Epithelial cell of esophagus (primary cell): ENCODE results near the gene GRK3.
A peak's percentile ranks its signal among the peaks of the same experiment; 100 is the strongest.
"Not testable (repeated sequence)": the region's sequence is repeated elsewhere in the genome, so short reads cannot be mapped to it uniquely, and the experiment has no call there.

ENCODE experiments used
- DNase-seq: peaks from one replicate; pipeline ENCODE4 v3.0.0; 2010; ENCODE audit warnings: low read depth
- H3K4me3 ChIP-seq: 2 replicates; pipeline ENCODE4 v1.5.1; 2011; ENCODE audit warnings: mild to moderate bottlenecking, low read length, control low read depth
- TF ChIP-seq, protein P1 (sequence below): IDR thresholded peaks from 2 replicates; pipeline ENCODE4 v1.5.1; 2011; ENCODE audit warnings: low read depth, mild to moderate bottlenecking, low read length, control low read depth, inconsistent platforms; ENCODE audit not compliant: insufficient read depth; ENCODE audit errors: missing control alignments

Gene GRK3

DNA sequence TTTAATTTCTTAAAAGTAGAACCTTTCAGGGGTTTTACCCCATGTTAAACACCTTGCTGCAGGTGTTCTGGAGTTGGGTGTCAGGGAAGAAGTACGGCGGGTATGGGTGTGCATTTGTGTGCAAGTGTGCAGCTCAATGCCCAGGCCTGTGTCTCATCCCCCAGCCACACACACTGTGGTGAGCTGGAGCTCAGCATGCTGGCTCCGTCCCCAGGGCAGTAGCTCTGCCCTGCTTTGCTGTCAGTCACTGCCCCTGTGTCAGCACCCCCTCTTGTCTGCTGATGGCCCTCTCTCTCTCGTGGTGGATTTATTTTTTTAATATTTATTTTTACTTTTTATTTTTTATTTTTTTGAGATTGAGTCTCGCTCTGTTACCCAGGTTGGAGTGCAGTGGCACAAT, 141.7 kb downstream of the GRK3 start:
- H3K4me3 ChIP-seq, result no peak overlapping the region
- TF ChIP-seq, protein P1, sequence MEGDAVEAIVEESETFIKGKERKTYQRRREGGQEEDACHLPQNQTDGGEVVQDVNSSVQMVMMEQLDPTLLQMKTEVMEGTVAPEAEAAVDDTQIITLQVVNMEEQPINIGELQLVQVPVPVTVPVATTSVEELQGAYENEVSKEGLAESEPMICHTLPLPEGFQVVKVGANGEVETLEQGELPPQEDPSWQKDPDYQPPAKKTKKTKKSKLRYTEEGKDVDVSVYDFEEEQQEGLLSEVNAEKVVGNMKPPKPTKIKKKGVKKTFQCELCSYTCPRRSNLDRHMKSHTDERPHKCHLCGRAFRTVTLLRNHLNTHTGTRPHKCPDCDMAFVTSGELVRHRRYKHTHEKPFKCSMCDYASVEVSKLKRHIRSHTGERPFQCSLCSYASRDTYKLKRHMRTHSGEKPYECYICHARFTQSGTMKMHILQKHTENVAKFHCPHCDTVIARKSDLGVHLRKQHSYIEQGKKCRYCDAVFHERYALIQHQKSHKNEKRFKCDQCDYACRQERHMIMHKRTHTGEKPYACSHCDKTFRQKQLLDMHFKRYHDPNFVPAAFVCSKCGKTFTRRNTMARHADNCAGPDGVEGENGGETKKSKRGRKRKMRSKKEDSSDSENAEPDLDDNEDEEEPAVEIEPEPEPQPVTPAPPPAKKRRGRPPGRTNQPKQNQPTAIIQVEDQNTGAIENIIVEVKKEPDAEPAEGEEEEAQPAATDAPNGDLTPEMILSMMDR, result no peak
- no peak for DNase-seq

DNA sequence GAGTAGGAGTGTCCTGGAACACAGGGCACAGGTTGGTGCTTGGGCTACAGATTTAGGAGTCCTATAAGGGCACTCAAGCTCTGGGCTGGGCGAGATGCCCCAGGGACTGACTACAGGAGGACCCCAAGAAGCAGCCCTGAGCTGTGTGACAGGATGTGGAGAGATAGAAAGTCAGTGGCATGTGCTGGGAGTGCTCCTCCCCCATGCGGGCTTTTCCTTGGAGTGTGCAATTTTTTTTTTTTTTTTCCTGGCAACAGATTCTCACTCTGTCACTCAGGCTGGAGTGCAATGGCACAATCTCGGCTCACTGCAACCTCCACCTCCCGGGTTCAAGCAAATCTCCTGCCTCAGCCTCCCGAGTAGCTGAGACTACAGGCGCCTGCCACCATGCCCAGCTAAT, 144.0 kb downstream of the GRK3 start:
- H3K4me3 ChIP-seq, DNase-seq: not testable (repeated sequence)

DNA sequence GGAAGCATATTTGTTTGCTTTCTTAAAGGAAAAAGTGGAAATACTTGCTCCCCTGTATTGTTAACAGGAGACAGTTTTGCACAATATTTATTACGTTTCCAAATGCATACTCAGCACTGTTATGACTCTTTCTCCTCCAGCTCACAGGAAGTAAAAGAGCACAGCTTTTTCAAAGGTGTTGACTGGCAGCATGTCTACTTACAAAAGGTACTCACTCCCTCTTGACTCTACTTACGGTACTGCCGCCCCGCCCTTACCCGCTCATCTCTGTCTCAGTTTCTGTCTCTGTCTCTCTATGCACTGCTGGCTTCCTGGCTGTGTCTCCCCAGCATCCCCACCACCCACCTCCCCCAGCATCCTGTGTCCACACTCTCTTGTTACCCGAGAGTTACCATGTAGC, 145.3 kb downstream of the GRK3 start:
- no peak overlapping the region for H3K4me3 ChIP-seq
- TF ChIP-seq, protein P1, result no peak
- DNase-seq, result peak; percentile 66

DNA sequence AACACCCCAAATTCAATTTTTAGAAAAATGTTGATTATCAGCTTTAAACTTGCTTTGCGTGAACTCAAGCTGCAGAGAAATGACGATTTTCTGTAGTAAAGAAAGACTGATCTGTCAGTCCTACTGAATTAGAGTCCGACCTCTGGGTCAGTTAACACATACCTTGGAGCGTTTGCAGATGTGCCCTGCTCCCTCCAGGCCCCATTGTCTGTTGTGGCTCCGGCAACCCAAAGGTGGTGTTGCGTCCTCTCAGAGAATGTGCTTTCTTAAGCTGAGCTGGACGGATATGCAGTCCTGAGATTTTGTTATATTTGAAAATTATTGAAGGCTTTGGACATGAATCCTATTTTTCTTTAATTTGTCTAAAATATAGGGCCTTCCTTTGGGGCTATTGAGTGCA, 146.0 kb downstream of the GRK3 start:
- no peak overlapping the region for H3K4me3 ChIP-seq
- DNase-seq, result no peak
- TF ChIP-seq, protein P1, result no peak

DNA sequence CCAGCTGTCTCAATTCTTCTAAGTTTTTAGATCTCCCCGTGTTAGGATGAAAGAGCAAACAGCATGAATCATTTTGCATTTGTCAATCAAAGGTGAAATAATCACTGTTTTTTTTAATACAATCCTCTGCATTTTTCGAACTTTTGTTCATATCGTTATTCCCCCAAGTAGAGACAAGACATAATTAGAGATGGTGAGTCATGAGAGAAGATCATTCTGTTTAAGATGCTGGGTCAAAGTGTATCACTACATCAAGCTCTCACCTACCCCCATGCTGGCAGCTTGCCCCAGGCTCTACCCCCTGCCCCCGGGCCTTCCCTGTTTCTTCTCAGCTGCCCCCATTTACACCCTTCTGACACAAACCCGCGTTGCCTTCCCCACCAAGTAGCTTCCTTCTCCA, 147.0 kb downstream of the GRK3 start:
- no peak overlapping the region for H3K4me3 ChIP-seq
- DNase-seq, result no peak
- TF ChIP-seq, protein P1, result no peak

DNA sequence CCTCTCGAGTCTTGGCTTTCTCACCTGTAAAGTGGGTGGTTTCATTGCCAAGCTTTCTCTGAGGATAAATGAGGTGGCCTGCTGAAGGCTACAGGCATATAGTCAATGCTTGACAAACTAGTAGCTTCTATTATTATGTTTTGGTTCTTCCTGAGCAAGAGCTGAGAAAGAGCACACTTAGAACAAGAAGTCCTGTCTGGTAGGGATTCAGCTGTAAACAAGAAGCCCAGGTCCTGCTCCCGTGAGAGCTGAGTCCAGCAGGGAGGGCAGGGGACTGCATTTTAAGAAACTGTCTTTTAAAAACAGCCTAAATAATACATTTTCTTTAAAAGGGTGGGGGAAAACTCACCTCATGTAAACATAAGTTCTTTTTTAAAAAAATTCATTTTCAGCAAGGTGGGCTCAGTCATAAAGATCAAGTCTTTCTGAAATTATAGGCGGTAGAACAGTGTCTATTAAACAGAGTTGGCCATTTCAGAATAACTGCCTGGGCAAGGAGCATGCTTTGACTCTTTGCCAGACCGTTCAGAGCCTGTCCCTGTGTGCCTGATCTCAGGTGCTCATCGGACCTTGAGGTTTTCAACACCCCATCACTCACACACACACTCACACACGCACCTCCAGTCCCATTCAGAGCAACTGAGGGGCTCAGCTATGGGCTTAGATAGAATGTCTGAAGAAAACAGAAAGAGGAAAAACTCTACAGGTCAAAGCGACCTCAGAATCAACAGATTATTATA, 148.4 kb downstream of the GRK3 start:
- TF ChIP-seq, protein P1, result no peak
- H3K4me3 ChIP-seq, result no peak overlapping the region
- no peak for DNase-seq

DNA sequence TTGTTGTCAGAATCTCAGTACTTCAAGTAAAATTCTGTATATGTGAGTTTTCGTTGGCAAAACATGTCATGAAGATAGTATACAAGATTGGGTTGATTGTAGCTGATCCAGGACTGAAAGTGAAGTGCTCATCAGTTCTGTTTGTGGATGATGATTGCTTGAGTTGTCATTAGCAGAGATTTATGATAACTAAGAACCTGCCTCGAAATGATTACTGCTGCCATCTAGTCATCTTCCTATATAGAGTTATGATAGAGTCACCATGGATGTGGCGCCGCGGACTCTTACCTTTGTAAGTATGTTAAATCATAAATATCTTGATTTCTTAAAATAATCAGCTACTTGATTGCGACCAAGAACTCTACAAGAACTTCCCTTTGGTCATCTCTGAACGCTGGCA, 149.6 kb downstream of the GRK3 start:
- H3K4me3 ChIP-seq, result no peak overlapping the region
- DNase-seq, result no peak
- TF ChIP-seq, protein P1, result no peak
